ENCODE results near the gene KDM7A. TPM values are rescaled to one million over a fixed set of nuclear protein-coding genes. Genes with fewer than 3 reads are reported as not detected.

The KDM7A gene
- total and polyA plus RNA-seq, 9 of the 15 experiments (the other 6 are each of a cell fraction or from before 2014, with no cell fraction given), result 0.90 to 8.4 (median 7.0) TPM

DNA sequence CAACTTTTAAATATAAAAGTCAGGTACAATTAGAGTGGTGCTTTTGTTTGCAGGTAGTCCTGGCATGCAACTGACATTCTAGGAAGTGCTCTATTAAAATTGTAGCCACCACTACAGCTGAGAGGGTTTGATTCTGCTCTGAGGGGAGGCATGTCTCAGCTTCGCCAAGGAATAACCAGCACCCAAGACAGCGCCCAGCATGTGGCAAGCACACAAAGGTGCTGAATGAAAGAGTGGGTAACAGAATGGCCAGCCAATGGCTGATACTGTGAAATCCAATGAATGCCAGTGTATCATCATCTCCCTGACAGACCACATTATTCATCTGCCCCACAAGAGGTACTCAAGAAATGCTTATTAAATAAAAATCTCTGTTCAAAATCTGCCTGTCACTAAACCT is 121.0 kb downstream of the KDM7A start:
- in situ Hi-C loops (cut with MboI) (no loop called here), intact Hi-C loops (cut with micrococcal nuclease) (no loop called here)
- H3K36me3 ChIP-seq (ENCODE audit: control insufficient read depth, insufficient read depth, low read length), result peaks cover 42% of the 10 kb centered on the region
- ATAC-seq (no peak), DNase-seq (ENCODE audit: extremely low read depth in 1 of 4, low spot score in 3 of 4) (no peak), FAIRE-seq (no peak)
- no peaks in the 10 kb centered on the region for H3K9me1 ChIP-seq (ENCODE audit: control insufficient read depth, insufficient read depth, low read length)
- H4K20me1 ChIP-seq (replicated peaks; ENCODE audit: control insufficient read depth, insufficient read depth, low read length), result no peaks in the 10 kb centered on the region
- no peak overlapping the region for H2AFZ ChIP-seq (ENCODE audit: low read depth, low read length)
- POLR2A ChIA-PET, result no interaction called here
- 92% methylated on average over 2 of the region's 2 CpGs for WGBS (ENCODE audit: insufficient coverage, low coverage, missing lambda C conversion rate)
- no peak overlapping the region for H3K27ac ChIP-seq (ENCODE audit: extremely low read depth, low read depth, low read length)
- CTCF ChIA-PET (ENCODE audit: low intra/inter-chr PET ratio), result no interaction called here
- no peak overlapping the region for H3K4me3 ChIP-seq
- no peak overlapping the region for H3K4me2 ChIP-seq (ENCODE audit: insufficient read depth, low read length)
- H3K79me2 ChIP-seq (ENCODE audit: control insufficient read depth, insufficient read depth, low read length), result peaks cover 18% of the 10 kb centered on the region
- H3K9me3 ChIP-seq (replicated peaks; ENCODE audit: control insufficient read depth, insufficient read depth, low read depth, low read length), result no peaks in the 10 kb centered on the region
- no TSS peak for BruUV-seq (replicated peaks)
- peaks cover 21 to 31% of the 10 kb centered on the region in 2 experiments for H3K4me1 ChIP-seq (replicated peaks in 1 of 2; ENCODE audit: control insufficient read depth in 2 of 2, insufficient read depth in 2 of 2, low read length in 2 of 2)
- no peak overlapping the region for H3K9ac ChIP-seq (ENCODE audit: insufficient read depth in 1 of 2, low read depth in 2 of 2, low read length in 2 of 2)
- TF ChIP-seq ZFPM2 (CRISPR knock-in tag; IDR thresholded peaks at IDR 0.05), result no peak
- TF ChIP-seq ZC3H4 (CRISPR knock-in tag; IDR thresholded peaks at IDR 0.05; ENCODE audit: borderline replicate concordance), result no peak
- TF ChIP-seq, protein P1, sequence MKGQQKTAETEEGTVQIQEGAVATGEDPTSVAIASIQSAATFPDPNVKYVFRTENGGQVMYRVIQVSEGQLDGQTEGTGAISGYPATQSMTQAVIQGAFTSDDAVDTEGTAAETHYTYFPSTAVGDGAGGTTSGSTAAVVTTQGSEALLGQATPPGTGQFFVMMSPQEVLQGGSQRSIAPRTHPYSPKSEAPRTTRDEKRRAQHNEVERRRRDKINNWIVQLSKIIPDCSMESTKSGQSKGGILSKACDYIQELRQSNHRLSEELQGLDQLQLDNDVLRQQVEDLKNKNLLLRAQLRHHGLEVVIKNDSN (CRISPR knock-in tag; IDR thresholded peaks at IDR 0.05), result no peak
- TF ChIP-seq KHSRP (IDR thresholded peaks at IDR 0.05), result no peak
- TF ChIP-seq RERE (CRISPR knock-in tag; IDR thresholded peaks at IDR 0.05; ENCODE audit: borderline replicate concordance), result no peak
- TF ChIP-seq CCAR2 (IDR thresholded peaks at IDR 0.05; ENCODE audit: low read depth, low read length), result no peak
- TF ChIP-seq PATZ1 (CRISPR knock-in tag; IDR thresholded peaks at IDR 0.05; ENCODE audit: borderline replicate concordance), result no peak
- TF ChIP-seq MAFG (tag; conservative IDR thresholded peaks at IDR 0.05), result no peak
- TF ChIP-seq ZNF184 (CRISPR knock-in tag; IDR thresholded peaks at IDR 0.05), result no peak
- TF ChIP-seq NCOA6 (IDR thresholded peaks at IDR 0.05), result no peak
- no peak for TF ChIP-seq MCM7 (IDR thresholded peaks at IDR 0.05)
- no peak for TF ChIP-seq WHSC1 (IDR thresholded peaks at IDR 0.05; ENCODE audit: low read length)
- TF ChIP-seq ZNF449 (CRISPR knock-in tag; IDR thresholded peaks at IDR 0.05), result no peak
- no peak for TF ChIP-seq ZNF134 (CRISPR knock-in tag; conservative IDR thresholded peaks at IDR 0.05)
- no peak for TF ChIP-seq SNRNP70 (optimal IDR thresholded peaks at IDR 0.05; ENCODE audit: low read depth, low read length)
- no peaks in the 10 kb centered on the region for H3K27me3 ChIP-seq (ENCODE audit: control insufficient read depth in 2 of 2, insufficient read depth in 2 of 2, low read length in 2 of 2)

Data from K562 (cell line).